CD4-positive, CD25-positive, alpha-beta regulatory T cell (primary cell): ENCODE results near the gene TMEM39B. TPM values are rescaled to one million over a fixed set of nuclear protein-coding genes. Genes with fewer than 3 reads are reported as not detected.
"Not testable (repeated sequence)": the region's sequence is repeated elsewhere in the genome, so short reads cannot be mapped to it uniquely, and the experiment has no call there.

Experiments
- ATAC-seq, 2 donors: fragments of 150-1000 bp; cut with Tn5 transposase; one replicate each; pipeline ENCODE4 v1.10.0; 2021; ENCODE audit warnings: low read depth in 2 of 2, moderate number of reproducible peaks in 2 of 2, moderate library complexity in 1 of 2
- DNase-seq, 3 donors: peaks; one replicate each; pipeline versions ENCODE4 v3.0.0 to v3.0.0-alpha.2; 2012 to 2022; ENCODE audit warnings: mixed read lengths in 1 of 3
- H3K27ac ChIP-seq: one replicate; pipeline ENCODE4 v1.7.0; 2013; ENCODE audit warnings: mild to moderate bottlenecking, low read length; ENCODE audit not compliant: insufficient read depth, poor library complexity, severe bottlenecking
- H3K27me3 ChIP-seq: one replicate; pipeline ENCODE4 v1.7.0; 2013; ENCODE audit warnings: low read length; ENCODE audit not compliant: control insufficient read depth, insufficient read depth
- H3K36me3 ChIP-seq: one replicate; pipeline ENCODE4 v1.7.0; 2013; ENCODE audit warnings: mild to moderate bottlenecking, low read length, moderate library complexity; ENCODE audit not compliant: control insufficient read depth, insufficient read depth
- H3K4me1 ChIP-seq: 2 replicates; pipeline ENCODE4 v1.7.0; 2013; ENCODE audit warnings: mild to moderate bottlenecking, low read length; ENCODE audit not compliant: insufficient read depth, control insufficient read depth, poor library complexity, severe bottlenecking
- H3K4me3 ChIP-seq: one replicate; pipeline ENCODE4 v1.7.0; 2013; ENCODE audit warnings: low read depth, mild to moderate bottlenecking, low read length, moderate library complexity
- H3K9me3 ChIP-seq, 2 experiments: 1 replicate in 1 of 2; 2 replicates in 1 of 2; pipeline ENCODE4 v1.7.0; 2013; ENCODE audit warnings: low read length in 2 of 2, mild to moderate bottlenecking in 1 of 2, moderate library complexity in 1 of 2; ENCODE audit not compliant: control insufficient read depth in 2 of 2
- H3K27ac Mint-ChIP-seq, 3 donors: one replicate each; pipeline ENCODE4 v1.8.0; 2020 to 2022; ENCODE audit warnings: mild to moderate bottlenecking in 3 of 3, mixed read lengths in 3 of 3, moderate library complexity in 2 of 3
- H3K27me3 Mint-ChIP-seq: one replicate; pipeline ENCODE4 v1.8.0; 2022; ENCODE audit warnings: mild to moderate bottlenecking, mixed read lengths
- H3K36me3 Mint-ChIP-seq: one replicate; pipeline ENCODE4 v1.8.0; 2020; ENCODE audit warnings: mixed read lengths
- H3K4me1 Mint-ChIP-seq, 4 donors: one replicate each; pipeline ENCODE4 v1.8.0; 2020 to 2022; ENCODE audit warnings: mixed read lengths in 4 of 4, mild to moderate bottlenecking in 1 of 4
- H3K4me3 Mint-ChIP-seq, 4 donors: one replicate each; pipeline ENCODE4 v1.8.0; 2020 to 2022; ENCODE audit warnings: mild to moderate bottlenecking in 4 of 4, mixed read lengths in 4 of 4, moderate library complexity in 3 of 4
- H3K9me3 Mint-ChIP-seq, 7 donors: one replicate each; pipeline ENCODE4 v1.8.0; 2020 to 2022; ENCODE audit warnings: mixed read lengths in 7 of 7, mild to moderate bottlenecking in 3 of 7, moderate library complexity in 2 of 7
- polyA plus RNA-seq, 4 donors: library from polyadenylated mRNA; unstranded; fragments of 300-500 nt; fragmentation: Illumina TruSeq; gene quantifications; one replicate each; pipeline ENCODE4 v1.2.3, GENCODE V29; 2021
- total RNA-seq: library from RNA; stranded (reverse); gene quantifications from one replicate; pipeline ENCODE4 v1.2.3, GENCODE V29; 2022

Gene TMEM39B
- total and polyA plus RNA-seq, 5 donors from 2014 or later, result 2.3 to 13.1 (median 2.8) TPM

DNA sequence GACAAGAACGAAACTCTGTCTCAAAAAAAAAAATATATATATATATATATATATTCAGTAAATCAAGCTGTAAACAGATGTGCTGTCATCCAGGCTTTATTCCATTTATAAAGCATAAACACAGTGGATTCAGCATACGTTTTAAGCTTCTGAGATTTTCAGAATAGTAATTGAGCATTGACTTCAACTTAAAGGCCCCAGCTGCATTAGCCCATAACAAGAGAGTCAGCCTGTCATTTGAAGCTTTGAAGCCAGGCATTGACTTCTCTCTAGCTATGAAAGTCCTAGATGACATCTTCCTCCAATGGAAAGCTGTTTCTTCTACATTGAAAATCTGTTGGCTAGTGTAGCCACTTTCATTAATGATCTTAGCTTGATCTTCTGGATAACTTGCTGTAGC, 41.7 kb downstream of the TMEM39B start:
- Histone ChIP-seq H3K36me3 (no peaks in the 10 kb centered on the region), H3K9me3 (no peaks in the 10 kb centered on the region), H3K27ac (no peak overlapping the region), H3K27me3 (no peaks in the 10 kb centered on the region), H3K4me1 (peaks cover 47% of the 10 kb centered on the region), H3K4me3 (no peak overlapping the region)
- H3K9me3 Mint-ChIP-seq, result no peaks in the 10 kb centered on the region
- H3K4me3 Mint-ChIP-seq, result peak overlapping the region in 2 of 4 donors; percentile 4 to 26
- DNase-seq (no peak), ATAC-seq (no peak)
- no peaks in the 10 kb centered on the region for H3K27me3 Mint-ChIP-seq
- H3K27ac Mint-ChIP-seq, result no peak overlapping the region
- peaks cover 19 to 85% (median 49%) of the 10 kb centered on the region in 4 donors for H3K4me1 Mint-ChIP-seq
- H3K36me3 Mint-ChIP-seq, result peaks cover 9% of the 10 kb centered on the region

DNA sequence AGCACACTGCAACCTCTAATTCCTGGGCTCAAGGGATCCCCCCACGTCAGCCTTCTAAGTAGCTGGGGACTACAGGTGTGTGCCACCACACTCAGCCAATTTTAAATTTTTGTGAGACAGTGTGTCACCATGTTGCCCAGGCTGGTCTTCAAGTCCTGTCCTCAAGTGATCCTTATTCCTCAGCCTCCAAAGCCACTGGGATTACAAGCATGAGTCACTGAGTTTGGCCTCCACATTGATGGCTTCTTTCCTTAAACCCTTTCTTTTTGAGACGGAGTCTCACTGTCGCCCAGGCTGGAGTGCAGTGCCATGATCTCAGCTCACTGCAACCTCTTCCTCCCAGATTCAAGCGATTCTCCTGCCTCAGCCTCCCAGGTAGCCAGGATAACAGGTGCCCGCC, 42.8 kb downstream of the TMEM39B start:
- no peaks in the 10 kb centered on the region for H3K9me3 ChIP-seq
- DNase-seq (no peak), ATAC-seq (no peak)
- no peak overlapping the region for H3K27ac ChIP-seq
- H3K36me3 ChIP-seq, result no peaks in the 10 kb centered on the region
- peak overlapping the region in 1 of 3 donors; percentile 6 for H3K27ac Mint-ChIP-seq
- no peaks in the 10 kb centered on the region for H3K27me3 Mint-ChIP-seq
- H3K9me3 Mint-ChIP-seq, result no peaks in the 10 kb centered on the region
- no peak overlapping the region for H3K4me3 ChIP-seq
- peaks cover 9% of the 10 kb centered on the region for H3K36me3 Mint-ChIP-seq
- no peak overlapping the region for H3K4me3 Mint-ChIP-seq
- no peaks in the 10 kb centered on the region for H3K27me3 ChIP-seq
- H3K4me1 ChIP-seq, result peaks cover 37% of the 10 kb centered on the region
- H3K4me1 Mint-ChIP-seq, result peaks cover 19 to 80% (median 42%) of the 10 kb centered on the region in 4 donors

DNA sequence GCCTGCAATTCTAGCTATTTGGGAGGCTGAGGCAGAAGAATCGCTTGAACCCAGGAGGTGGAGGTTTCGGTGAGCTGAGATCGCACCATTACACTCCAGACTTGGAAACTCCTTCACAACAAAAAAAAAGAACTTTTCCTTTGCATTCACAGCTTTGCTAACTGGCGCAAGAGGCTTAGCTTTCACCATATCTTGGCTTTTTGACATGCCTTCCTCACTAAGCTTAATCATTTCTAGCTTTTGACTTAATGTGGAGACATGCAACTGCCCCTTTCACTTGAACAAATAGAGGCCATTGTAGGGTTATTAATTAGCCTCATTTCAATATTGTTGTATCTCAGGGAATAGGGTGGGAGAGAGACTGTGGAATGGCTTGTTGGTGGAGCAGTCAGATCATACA, 43.8 kb downstream of the TMEM39B start:
- Mint-ChIP-seq H3K4me3 (peak overlapping the region in 1 of 4 donors; percentile 67), H3K4me1 (peaks cover 15 to 80% (median 43%) of the 10 kb centered on the region in 4 donors), H3K27me3 (no peaks in the 10 kb centered on the region), H3K27ac (peak overlapping the region in 1 of 3 donors; percentile 62), H3K9me3 (no peaks in the 10 kb centered on the region), H3K36me3 (peaks cover 12% of the 10 kb centered on the region)
- Histone ChIP-seq H3K27me3 (no peaks in the 10 kb centered on the region), H3K36me3 (no peaks in the 10 kb centered on the region), H3K4me1 (peaks cover 31% of the 10 kb centered on the region), H3K27ac (no peak overlapping the region), H3K9me3 (no peaks in the 10 kb centered on the region), H3K4me3 (no peak overlapping the region)
- ATAC-seq, result no peak
- DNase-seq, result no peak

DNA sequence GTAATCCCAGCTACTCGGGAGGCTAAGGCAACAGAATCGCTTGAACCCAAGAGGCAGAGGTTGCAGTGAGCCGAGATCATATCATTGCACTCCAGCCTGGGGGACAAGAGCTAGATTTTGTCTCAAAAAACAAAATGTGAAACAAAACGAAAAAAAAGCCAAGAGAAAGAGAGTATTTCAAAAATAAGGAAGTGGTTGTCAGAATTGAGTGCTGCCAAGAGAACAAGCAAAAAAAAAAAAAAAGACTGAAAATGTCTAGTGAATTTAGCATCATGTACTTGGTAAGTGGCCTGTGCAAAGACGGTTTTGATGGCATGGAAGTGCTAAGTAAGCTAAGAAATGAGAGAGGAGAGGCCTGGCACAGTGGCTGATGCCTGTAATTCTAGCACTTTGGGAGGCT, 49.4 kb downstream of the TMEM39B start:
- no peak overlapping the region for H3K27ac ChIP-seq
- peak in 1 of 3 donors; percentile 42 for DNase-seq
- no peak overlapping the region for H3K4me3 ChIP-seq
- peaks cover 21 to 67% (median 36%) of the 10 kb centered on the region in 4 donors for H3K4me1 Mint-ChIP-seq
- no peaks in the 10 kb centered on the region for H3K27me3 Mint-ChIP-seq
- peak overlapping the region; percentile 12 to 69 (median 28) for H3K4me3 Mint-ChIP-seq
- H3K9me3 Mint-ChIP-seq, result no peaks in the 10 kb centered on the region
- peaks cover 3% of the 10 kb centered on the region for H3K36me3 Mint-ChIP-seq
- no peaks in the 10 kb centered on the region for H3K36me3 ChIP-seq
- no peaks in the 10 kb centered on the region for H3K9me3 ChIP-seq
- H3K27ac Mint-ChIP-seq, result peak overlapping the region in 2 of 3 donors; percentile 45 to 71
- no peaks in the 10 kb centered on the region for H3K27me3 ChIP-seq
- no peak for ATAC-seq
- peaks cover 18% of the 10 kb centered on the region for H3K4me1 ChIP-seq

DNA sequence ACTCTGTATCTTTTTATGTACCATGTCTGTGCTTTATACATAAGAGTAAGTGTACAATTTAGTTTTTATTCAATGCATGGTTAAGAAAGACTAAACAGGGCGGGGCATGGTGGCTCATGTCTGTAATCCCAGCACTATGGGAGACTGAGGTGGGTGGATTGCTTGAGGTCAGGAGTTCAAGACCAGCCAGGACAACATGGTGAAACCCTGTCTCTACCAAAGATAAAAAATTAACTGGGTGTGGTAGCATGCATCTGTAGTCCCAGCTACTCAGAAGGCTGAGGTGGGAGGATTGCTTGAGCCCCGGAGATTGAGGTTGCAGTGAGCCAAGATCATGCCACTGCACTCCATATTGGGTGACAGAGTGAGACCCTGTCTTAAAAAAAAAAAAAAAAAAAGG, 50.6 kb downstream of the TMEM39B start:
- H3K9me3 Mint-ChIP-seq, H3K9me3 ChIP-seq, H3K27me3 Mint-ChIP-seq, H3K36me3 ChIP-seq, H3K36me3 Mint-ChIP-seq, DNase-seq, H3K27me3 ChIP-seq, H3K27ac ChIP-seq, H3K27ac Mint-ChIP-seq, ATAC-seq, H3K4me3 ChIP-seq: not testable (repeated sequence)
- peaks cover 17% of the 10 kb centered on the region for H3K4me1 ChIP-seq
- H3K4me3 Mint-ChIP-seq, result peak overlapping the region in 2 of 4 donors; percentile 13 to 33
- H3K4me1 Mint-ChIP-seq, result peaks cover 33 to 69% (median 39%) of the 10 kb centered on the region in 4 donors

DNA sequence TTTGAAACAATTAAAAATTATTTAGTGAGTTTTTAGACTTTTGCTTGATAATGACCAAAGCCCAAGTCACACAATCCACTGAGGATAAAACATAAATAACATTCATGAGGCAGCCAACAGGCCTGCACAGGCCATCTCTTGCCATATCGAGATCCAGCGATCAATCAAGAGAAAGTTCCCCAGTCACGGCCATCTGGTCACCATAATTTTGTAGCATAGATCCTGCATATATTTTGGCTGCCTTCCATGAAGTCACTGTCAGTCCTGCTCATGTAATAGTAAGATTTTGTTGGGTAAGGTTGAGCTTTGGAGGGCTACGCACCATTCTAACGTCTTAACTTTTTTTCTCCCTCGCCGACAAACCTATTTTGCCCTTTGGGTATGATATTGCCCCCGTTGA, 52.6 kb downstream of the TMEM39B start:
- Mint-ChIP-seq H3K4me3 (no peak overlapping the region), H3K27me3 (no peaks in the 10 kb centered on the region), H3K4me1 (peaks cover 42 to 74% (median 50%) of the 10 kb centered on the region in 4 donors), H3K9me3 (no peaks in the 10 kb centered on the region), H3K36me3 (peaks cover 7% of the 10 kb centered on the region), H3K27ac (no peak overlapping the region)
- no peaks in the 10 kb centered on the region for H3K9me3 ChIP-seq
- peaks cover 7% of the 10 kb centered on the region for H3K36me3 ChIP-seq
- peaks cover 14% of the 10 kb centered on the region for H3K4me1 ChIP-seq
- no peak for DNase-seq
- no peaks in the 10 kb centered on the region for H3K27me3 ChIP-seq
- H3K27ac ChIP-seq, result no peak overlapping the region
- no peak for ATAC-seq
- H3K4me3 ChIP-seq, result no peak overlapping the region

DNA sequence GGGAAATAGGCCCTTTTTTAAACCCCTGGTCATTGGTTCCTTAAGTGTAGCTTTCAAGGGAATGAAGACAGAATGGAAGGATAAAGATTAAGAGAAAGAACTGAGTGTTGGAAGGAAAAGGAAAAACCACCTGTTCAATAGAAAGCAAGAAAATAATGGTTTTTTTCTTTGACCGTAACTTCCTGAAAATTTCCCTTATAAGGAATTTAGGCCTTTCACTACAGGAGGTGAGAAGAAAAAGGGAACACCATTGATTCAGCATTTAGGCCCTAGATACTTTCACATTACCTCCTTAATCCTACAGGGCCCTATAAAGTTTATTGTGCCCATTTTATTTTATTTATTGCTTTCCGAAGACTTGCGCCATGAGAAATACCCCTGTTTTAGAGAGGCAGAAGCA, 54.0 kb downstream of the TMEM39B start:
- peak overlapping the region in 1 of 4 donors; percentile 69 for H3K4me3 Mint-ChIP-seq
- Histone ChIP-seq H3K36me3 (peaks cover 11% of the 10 kb centered on the region), H3K4me1 (peaks cover 8% of the 10 kb centered on the region), H3K4me3 (no peak overlapping the region), H3K9me3 (no peaks in the 10 kb centered on the region), H3K27me3 (no peaks in the 10 kb centered on the region), H3K27ac (no peak overlapping the region)
- no peaks in the 10 kb centered on the region for H3K27me3 Mint-ChIP-seq
- ATAC-seq (no peak), DNase-seq (no peak)
- H3K4me1 Mint-ChIP-seq, result peaks cover 35 to 64% (median 40%) of the 10 kb centered on the region in 4 donors
- H3K36me3 Mint-ChIP-seq, result peaks cover 4% of the 10 kb centered on the region
- no peaks in the 10 kb centered on the region for H3K9me3 Mint-ChIP-seq
- peak overlapping the region in 2 of 3 donors; percentile 43 to 47 for H3K27ac Mint-ChIP-seq

DNA sequence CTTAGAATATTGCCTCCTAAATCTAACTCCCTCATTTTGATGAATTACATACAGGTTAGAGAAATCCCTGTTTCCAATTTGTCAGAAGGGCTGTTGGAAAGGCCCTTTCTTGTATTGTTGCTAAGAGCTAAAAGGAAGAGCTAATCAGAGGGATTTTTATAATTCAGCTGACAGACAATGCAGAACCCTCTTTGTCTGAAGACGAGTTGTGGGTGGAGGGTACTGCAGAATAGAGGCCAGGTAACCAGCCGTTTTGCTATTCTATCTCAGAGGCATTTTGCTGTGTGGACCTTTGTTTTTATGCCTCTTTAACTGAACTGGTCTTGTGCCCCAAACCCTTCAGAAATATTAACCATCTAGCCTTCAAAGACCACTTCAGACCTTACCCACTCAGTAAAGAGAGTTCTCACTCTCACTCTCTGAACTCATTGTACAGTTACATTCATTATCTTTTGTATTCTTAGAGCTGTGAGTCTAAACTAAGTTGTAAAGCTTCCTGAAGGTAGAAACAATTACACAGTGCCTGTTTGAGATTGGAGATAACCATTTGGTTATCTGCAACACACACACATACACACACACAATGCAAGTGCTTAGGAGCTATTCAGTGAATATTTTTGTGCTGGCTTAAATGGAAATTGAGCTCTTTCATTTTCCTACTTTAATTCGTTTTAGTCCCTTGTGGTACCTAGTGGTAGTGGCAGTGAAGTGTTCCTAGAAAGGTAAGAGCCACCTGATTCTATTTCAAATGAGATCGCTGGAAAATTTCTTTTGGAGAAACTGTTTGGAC, 54.9 kb downstream of the TMEM39B start:
- Histone ChIP-seq H3K9me3 (no peaks in the 10 kb centered on the region), H3K27ac (no peak overlapping the region), H3K27me3 (no peaks in the 10 kb centered on the region), H3K4me3 (no peak overlapping the region), H3K4me1 (peaks cover 2% of the 10 kb centered on the region), H3K36me3 (peaks cover 11% of the 10 kb centered on the region)
- peak overlapping the region in 2 of 3 donors; percentile 60 to 73 for H3K27ac Mint-ChIP-seq
- peaks cover 27 to 57% (median 35%) of the 10 kb centered on the region in 4 donors for H3K4me1 Mint-ChIP-seq
- H3K36me3 Mint-ChIP-seq, result peaks cover 4% of the 10 kb centered on the region
- H3K9me3 Mint-ChIP-seq, result no peaks in the 10 kb centered on the region
- peak overlapping the region in 2 of 4 donors; percentile 19 to 24 for H3K4me3 Mint-ChIP-seq
- ATAC-seq, result no peak
- no peak for DNase-seq
- no peaks in the 10 kb centered on the region for H3K27me3 Mint-ChIP-seq
